Measurements from ENCODE around the gene GRM7.

GRCh38 chr3:7657214-7658112 lies 796.5 kb downstream of the GRM7 start:
- TF ChIP-seq CTCF (IDR thresholded peaks at IDR 0.05; ENCODE audit: low read depth, low read length, poor library complexity, severe bottlenecking) (no peak), EZH2phosphoT487 (IDR thresholded peaks at IDR 0.05; ENCODE audit: borderline replicate concordance, low read length) (no peak)

All from DOHH2 (cell line).